Measurements from ENCODE around the gene CCHCR1.
"Not testable (repeated sequence)": the region's sequence is repeated elsewhere in the genome, so short reads cannot be mapped to it uniquely, and the experiment has no call there.

Gene CCHCR1

DNA sequence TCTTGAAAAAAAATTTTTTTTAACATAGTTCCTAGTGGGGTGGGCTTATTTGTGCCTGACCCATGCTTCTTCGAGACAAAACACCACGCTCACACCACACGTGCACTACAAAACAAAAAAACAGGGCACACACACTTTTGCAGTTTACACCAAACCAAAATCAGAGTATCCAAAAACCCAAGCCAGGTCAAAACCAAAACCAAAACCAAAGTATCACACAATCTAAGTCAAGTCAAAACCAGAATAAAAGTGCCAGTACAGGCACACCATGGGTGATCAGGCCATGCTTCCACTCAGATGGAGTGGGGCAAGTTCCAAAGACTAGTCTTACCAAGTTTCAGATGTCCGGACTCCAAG lies 28.1 kb upstream of the CCHCR1 start:
- not testable (repeated sequence) for DNase-seq

DNA sequence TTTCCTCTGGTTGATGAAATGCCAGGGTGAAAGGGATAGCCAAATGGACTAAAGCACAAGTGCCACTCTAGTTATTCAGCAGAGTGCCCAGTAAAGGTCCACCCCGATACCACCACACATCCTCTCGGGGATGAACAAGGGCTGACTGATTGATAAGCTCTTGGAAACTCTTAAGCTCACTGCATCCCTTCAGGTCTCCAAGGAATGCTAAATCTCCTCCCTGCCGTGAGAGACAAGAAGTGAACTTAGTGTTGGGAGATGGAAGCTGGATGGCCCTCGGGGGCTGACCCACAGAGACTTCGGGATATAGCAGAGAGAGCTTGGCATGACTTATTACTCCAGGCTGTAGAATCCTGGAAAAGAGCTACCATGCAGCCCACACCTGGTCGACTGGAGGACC lies 26.3 kb upstream of the CCHCR1 start:
- not testable (repeated sequence) for DNase-seq

DNA sequence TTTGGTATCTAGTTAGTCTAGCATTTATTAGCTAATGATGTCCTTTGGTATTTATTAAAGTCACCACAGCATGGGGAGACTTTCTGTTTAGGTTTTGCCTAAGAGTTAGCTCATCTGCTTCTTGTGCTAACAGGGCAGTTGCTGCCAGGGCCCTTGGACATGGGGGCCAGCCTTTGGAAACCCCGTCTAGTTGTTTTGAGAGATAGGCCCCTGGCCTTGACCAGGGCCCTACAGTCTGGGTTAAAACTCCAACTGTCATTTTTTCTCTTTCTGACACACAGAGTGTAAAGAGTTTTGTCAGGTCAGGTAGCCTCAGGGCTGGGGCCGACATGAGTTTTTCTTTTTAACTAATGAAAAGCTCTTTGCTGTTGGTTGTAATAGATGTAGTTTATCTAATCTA lies 25.7 kb upstream of the CCHCR1 start:
- DNase-seq, result not testable (repeated sequence)

DNA sequence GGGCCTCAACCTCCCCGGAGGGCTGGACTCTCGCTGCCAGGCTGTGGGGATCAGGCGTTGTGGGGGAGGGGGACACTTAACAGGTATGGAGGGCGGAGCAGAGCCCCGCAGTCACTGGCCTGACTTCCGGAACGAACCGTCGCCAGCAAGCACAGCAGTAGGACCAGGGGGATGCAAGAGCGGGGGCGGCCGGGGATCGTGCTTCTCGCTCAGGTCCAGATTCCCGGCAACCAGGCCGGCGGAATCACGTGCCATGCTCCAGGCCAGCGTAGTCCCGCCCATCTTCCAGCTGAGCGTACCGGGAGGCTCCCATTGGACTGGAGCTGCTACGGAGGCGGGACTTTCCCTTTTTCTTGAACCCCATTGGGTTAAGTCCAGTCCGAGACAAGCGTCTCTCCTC lies 22.9 kb upstream of the CCHCR1 start:
- peak; percentile 37 for DNase-seq

DNA sequence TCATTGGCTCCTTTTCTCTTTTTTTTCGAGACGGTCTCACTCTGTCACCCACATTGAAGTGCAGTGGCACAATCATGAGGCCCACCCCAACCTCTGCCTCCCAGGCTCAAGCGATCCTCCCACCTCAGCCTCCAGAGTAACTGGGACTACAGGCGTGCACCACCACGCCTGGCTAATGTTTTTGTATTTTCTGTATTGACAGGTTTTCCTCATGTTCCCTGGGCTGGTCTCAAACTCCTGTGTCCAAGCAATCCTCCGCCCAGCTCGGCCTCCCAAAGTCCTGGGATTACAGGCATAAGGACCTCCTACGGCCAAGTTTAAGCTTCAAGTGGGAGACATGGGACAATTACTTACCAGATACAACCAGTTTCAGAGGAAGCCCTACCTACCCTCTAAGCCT lies 22.3 kb upstream of the CCHCR1 start:
- DNase-seq, result no peak

DNA sequence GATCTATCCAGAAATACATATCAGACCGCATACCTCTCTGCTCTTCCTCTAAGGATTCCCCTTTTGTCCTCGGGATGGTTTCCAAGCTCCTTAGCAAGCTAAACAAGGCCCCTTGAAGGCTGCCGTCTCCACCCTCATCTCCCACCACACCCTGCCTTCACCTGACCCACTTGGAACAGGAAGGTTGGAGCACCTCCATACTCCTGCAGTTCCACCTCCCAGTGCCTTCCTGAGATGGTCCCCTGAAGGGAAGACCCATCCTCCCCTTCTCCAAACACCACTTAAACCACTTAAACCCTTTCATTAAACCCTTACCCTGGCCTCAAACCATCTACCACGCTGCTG lies 21.4 kb upstream of the CCHCR1 start:
- DNase-seq, result no peak

DNA sequence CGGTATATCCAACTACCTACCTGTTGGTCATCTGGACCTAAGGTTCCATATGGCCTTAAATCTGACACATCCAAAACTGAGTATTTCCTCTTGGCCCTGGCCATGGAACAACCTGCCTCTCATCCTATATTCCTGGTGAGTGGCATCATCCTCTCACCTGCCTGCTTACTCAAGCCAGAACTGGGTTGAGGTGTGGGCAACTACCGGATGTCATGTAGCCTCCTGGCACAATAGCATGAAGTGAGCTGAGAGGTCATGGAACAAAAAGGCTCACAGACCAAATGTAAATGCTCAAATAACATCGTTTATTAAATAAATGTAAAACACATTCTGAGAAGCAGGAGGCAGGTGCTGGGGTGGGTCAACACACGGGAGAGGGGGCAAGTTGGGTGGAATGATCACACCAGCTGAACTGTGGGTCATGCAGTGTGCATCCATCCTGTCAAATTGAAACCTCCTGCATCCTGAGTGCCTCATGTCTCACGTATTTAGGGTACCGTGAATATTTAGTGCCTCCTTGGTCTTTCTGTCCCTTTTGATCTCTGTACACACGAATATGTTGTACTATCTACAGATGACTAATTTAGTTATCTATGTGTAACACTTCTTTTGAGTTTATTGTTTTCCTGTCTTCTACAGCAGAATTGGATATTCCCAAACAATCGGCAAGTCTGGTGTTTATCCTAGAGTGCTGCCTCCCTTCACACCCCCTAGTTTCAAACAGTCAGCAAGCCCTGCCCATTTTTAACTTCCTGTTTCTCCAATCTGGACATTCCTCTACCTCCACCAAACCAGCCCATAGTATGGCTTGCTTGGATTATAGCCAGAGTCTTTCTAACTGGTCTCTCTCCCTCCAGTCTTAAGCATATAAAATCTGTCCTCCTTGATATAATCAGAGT lies 20.8 kb upstream of the CCHCR1 start:
- DNase-seq, result no peak

DNA sequence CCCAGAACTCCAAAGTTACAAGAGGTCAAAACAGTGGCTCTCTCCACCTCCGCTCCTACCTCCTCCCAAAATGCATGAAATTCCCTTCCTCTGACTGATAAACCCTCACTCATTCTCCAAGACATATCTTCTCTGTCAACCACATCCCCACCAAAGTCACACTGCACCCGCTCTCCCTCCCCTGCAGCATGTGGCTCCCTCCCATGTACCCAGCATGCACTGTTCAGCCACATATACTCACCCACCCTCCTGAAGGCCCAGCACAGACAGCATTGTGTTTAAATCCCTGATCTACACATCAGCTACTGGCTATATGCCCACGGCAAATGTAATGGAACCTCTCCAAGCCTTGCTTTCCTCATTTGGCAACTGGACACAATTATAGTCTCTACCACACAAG lies 18.4 kb upstream of the CCHCR1 start:
- DNase-seq, result no peak

DNA sequence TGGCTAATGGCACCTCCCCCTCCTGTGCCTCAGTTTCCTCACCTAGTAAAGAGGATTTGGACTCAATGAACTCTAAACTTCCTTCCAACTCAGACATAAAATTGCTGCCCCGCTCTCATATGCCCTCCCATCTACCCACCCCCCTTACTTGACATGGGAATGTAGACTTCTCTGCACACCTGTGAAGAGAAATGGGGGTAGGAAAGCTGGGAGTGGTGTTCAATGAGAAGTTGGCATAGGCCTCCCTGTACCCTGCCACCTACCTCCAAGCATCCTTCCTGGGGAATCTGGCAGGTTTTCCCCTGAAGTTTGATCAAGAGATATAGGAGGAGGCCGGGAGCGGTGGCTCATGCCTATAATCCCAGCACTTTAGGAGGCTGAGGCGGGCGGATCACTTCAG lies 16.8 kb upstream of the CCHCR1 start:
- DNase-seq, result no peak

DNA sequence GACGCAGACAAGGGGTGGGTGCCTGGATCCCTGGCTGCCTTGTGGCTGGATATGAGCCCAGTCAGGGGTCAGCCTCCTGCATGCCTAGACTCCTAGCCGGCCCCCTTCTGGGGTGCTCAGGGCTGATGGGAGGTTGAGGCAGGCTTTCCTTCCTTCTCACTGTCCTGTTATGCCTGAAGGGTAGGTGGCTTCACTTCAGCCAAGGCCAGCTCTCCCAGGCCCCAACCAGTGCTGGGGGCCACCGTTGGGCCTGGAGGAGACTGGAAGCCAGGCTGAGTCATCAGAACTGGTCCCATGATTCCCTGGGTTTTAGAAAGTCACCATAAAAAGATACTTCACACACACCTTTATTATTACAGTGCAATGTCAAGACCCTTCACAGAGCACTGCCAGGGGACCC lies 15.8 kb upstream of the CCHCR1 start:
- no peak for DNase-seq

DNA sequence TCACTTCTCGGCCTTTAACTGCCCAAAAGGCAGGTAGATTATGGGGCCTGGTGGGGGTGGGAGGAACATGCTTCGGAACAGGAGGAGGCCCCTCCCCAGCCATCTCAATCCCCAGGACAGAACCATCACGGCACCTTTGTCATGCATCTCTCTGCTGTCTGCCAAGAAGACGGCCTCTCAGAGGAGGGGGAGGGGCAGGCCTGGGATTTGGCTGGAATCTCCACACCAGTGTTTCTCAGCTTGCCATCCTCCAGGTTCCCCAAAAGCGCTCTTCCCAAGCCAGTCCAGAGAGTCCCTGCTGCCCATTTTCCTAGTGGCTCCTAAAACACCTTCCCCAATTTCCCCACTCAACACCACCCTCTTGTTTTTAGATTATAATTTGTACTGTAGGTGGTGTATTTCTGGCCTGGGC lies 15.4 kb upstream of the CCHCR1 start:
- no peak for DNase-seq

DNA sequence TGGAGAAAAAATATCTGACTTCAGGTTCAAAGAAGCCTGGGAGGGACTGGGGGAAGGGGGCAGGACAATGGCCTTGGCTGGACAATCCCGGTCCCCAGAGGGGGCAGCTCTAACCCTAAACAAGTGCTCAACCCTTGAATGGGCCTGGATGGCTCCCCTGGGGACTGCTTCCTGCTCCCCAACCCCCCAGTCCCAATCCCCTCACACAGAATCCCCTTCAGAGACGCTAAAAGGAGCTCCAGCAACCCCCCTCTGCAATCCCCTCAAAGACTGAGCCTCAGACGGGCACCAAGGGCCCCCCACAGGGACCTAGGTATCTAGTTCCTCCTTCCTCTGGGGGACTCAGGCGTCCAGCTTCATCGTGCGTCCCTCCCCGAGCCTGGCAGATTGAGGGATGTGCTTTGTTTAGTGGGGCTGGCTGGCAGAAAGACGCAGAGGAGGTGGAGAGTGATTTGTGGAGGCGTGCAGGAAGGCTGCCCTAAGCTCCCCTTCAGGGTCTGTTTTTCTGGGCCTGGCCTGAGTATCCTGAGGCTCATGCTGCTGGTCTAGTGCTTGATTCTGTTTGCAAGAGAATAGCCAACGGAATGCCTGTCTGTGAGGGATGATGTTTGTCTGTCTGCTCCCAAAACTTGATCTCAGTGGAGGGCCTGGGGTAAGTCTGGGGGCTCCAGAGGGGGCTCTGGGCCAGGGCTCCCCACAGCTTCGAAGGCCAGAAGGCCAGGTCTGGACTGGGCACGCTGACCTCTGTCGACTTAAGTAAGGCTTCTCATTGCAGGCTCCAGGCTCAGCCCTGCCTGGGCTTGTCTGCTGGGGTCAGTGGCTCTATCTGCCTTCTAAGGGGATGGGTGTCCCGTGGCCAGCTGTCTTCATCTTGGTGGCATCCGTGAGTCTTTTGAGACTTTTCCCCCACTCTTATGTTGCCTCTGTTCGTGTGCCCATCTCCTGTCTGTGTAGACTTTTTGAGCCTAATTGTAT lies 14.6 kb upstream of the CCHCR1 start:
- no peak for DNase-seq

DNA sequence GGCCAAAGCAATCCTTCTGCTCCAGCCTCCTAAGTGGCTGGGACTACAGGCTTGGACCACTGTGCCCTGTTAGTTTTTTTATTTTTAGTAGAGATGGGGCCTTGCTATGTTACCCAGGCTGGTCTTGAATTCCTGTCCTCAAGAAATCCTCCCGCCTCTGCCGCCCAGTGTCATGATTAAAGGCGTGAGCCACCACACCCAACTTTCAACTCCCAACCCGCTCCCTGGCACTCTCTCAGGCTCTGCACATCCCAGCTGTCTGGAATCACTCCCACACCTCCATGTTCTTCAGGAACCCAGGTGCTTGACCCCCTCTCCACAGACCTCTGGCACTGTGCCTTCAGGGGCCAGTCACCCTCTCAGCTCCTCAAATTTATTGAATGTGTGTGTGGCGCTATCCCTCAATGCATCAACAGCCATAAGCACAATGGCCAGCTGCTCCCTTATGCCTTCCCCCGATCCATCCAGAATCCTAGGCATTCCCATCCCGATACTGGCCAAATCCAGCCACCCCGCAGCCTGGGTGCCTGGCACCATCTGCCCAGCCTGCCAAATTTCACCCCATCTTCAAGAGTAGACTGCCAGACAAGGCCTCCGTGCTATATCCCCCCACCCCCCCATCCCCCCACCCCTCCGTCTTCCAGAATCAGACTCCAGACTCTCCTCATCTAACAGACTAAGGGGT lies 13.5 kb upstream of the CCHCR1 start:
- DNase-seq, result no peak

DNA sequence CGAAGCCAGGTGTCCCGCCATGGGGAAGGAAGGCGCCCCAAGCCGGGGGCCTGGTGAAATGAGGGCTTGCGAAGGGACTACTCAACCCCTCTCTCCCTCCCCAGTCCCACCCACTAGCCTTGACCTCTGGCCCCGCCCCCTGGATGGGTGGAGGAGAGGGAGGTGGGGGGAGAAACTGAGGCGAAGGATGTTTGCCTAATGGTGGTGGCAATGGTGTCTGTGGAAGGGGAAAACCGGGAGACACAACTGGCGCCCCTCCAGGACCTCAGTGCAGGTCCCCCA lies 12.9 kb upstream of the CCHCR1 start, which contains the start of gene POU5F1:
Gene POU5F1, minus strand, starts transcription at position 83 of the 282 bp plus-strand sequence. Its CDS starts 62 bp downstream, at position 21.
- no peak for DNase-seq

DNA sequence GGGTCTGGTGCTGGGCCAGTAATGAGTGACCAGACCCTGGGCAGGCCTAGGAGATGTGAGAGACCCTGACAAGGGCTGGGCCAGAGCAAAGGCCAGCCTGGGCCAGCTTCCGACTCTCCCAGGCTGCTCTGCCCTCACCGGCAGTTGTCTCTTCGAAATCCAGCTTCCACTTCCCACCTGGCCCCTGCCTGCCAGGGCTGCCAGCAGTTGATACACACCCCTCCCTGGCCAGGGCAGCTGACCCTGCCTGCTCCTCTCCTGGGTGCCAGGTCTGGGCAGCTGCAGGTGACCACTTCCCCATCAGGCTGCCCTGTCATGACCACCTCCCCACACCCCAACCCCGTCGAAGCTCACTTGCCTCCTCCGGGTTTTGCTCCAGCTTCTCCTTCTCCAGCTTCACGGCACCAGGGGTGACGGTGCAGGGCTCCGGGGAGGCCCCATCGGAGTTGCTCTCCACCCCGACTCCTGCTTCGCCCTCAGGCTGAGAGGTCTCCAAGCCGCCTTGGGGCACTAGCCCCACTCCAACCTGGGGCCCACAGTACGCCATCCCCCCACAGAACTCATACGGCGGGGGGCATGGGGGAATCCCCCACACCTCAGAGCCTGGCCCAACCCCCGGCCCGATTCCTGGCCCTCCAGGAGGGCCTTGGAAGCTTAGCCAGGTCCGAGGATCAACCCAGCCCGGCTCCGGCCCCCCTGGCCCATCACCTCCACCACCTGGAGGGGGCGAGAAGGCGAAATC lies 12.4 kb upstream of the CCHCR1 start:
- DNase-seq, result not testable (repeated sequence)

DNA sequence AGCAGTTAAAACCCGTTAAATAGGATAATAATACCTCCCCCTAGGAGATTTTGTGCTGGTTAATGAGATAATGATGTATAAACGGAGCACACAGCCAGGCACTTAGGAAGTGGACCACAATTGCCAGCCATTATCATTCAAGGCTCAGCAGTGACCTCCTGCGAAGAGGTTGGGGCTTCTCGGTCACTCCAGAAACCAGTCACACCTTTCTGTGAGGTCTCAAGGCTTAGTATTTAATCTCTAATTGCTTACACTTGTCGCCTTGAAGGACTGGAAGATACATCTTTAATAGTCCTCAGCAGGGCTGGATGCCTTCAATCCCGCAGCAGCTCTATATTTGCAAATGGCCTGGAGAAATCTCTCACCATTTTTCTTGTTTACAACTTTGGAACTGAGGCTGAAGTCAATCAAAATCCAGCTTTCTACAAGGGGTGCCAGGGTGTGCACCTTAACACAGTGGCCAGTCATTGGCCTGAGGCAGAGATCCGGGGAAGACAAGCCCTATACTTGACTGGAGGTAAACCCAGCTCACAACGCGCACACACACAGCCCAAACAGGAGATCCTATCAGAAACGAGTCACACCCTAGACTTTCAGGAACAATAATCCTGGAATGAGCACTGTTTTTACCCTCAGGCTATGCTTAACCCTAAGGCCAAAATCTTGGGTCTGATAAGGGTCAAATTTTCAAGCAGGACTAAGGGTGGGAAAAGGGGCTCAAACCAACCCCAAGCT lies 11.7 kb upstream of the CCHCR1 start:
- no peak for DNase-seq

DNA sequence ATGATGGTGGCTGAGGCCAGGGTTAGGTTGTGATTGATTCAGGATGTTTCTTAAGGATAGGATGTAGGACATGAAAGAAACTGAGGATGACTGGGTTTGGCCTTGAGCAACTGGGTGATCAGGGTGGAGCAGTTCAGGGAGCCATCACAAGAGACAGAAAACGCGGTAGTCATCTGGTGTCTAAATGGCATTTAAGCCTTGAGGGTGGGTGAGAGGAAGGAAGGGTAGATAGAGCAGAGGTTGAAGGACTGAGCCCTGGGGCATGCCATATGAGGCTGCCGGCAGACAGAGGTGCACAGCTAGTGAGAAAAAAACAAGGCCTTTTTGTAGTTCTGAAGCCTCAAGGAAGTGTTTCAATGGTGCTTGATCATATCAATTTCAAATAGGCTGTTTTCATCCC lies 11.0 kb upstream of the CCHCR1 start:
- no peak for DNase-seq

DNA sequence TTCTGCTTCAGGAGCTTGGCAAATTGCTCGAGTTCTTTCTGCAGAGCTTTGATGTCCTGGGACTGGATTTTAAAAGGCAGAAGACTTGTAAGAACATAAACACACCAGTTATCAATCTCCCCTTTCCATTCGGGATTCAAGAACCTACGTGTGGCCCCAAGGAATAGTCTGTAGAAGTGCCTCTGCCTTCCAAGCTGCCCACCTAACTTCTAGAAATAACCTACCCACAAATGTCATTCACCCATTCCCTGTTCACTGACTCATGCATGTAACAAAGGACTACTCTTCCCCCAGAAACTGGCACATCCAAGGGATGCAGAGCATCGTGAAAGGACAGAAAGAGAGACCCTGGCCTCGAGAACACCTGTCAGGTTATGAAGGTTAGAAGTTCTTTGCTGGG lies 8.4 kb upstream of the CCHCR1 start:
- no peak for DNase-seq

DNA sequence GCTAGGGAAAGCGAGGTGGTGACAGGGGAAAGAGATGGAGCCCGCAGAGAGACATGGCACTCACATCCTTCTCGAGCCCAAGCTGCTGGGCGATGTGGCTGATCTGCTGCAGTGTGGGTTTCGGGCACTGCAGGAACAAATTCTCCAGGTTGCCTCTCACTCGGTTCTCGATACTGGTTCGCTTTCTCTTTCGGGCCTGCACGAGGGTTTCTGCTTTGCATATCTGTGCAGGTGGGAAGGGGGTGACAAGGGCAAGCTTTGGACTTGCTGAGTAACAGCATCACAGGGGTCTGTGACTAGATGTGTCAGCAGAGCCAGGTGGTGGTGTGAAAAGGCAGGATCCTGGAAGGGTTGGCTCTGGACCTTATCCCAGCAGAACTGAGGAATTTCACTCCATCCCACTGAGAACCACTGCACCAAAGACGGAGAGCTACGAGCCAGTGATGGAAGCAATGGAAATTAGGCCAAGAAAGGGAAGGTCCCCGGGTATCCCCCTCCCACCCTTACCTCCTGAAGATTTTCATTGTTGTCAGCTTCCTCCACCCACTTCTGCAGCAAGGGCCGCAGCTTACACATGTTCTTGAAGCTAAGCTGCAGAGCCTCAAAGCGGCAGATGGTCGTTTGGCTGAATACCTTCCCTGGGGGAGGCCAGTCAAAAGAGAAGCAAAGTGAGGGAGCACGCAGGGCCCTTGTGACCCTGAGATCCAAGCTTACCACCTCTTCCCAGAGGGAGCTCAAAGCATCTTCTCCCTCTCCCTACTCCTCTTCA lies 7.6 kb upstream of the CCHCR1 start:
- DNase-seq, result not testable (repeated sequence)

DNA sequence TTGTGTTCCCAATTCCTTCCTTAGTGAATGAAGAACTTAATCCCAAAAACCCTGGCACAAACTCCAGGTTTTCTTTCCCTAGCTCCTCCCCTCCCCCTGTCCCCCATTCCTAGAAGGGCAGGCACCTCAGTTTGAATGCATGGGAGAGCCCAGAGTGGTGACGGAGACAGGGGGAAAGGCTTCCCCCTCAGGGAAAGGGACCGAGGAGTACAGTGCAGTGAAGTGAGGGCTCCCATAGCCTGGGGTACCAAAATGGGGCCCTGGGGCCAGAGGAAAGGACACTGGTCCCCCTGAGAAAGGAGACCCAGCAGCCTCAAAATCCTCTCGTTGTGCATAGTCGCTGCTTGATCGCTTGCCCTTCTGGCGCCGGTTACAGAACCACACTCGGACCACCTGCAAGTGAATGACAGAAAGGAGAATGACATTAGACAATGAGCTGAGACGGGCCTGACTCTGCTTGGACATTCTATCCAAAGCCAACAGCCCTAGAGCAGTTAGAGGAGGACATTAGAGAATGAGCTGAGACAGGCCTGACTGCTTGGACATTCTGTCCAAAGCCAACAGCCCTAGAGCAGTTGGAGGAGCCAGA lies 7.0 kb upstream of the CCHCR1 start:
- not testable (repeated sequence) for DNase-seq

Data from right kidney (tissue), 1 donor.